H1 (cell line): ENCODE results near the gene PRSS16. TPM values are rescaled to one million over a fixed set of nuclear protein-coding genes. Genes with fewer than 3 reads are reported as not detected.
A peak's percentile ranks its signal among the peaks of the same experiment; 100 is the strongest.

Experiments
- CTCF ChIA-PET: fragments of 300-600 bp; sonication (Branson Sonifier 250); formaldehyde crosslinking; loops from one replicate; lab custom pipeline; 2021; ENCODE audit not compliant: partially characterized antibody; lab: Charles Lee
- POLR2A ChIA-PET: fragments of 300-600 bp; sonication (Branson Sonifier 250); formaldehyde crosslinking; loops from one replicate; lab custom pipeline; 2021; ENCODE audit warnings: inconsistent platforms; ENCODE audit not compliant: partially characterized antibody; lab: Charles Lee
- DNase-seq, 2 experiments: peaks; one replicate each; pipeline versions ENCODE4 v3.0.0 to v3.0.0-alpha.2; 2010 to 2022; ENCODE audit warnings: low spot score in 2 of 2, low read depth in 1 of 2, mixed read lengths in 1 of 2
- FAIRE-seq: peaks from 2 replicates; lab custom pipeline; 2011; peaks lifted over from hg19 to GRCh38; lab: Jason Lieb, UNC
- H2AFZ ChIP-seq: 2 replicates; pipeline ENCODE4 v1.8.1; 2012; ENCODE audit warnings: low read length, inconsistent platforms
- H2AK5ac ChIP-seq: 2 replicates; pipeline ENCODE4 v1.6.1; 2013; ENCODE audit warnings: low read depth, low read length
- H2BK120ac ChIP-seq: replicated peaks from 2 replicates; pipeline ENCODE3; 2013; ENCODE audit warnings: low read depth, low read length, inconsistent platforms
- H2BK12ac ChIP-seq: 2 replicates; pipeline ENCODE4 v1.6.1; 2013; ENCODE audit warnings: low read depth, low read length
- H2BK15ac ChIP-seq: 2 replicates; pipeline ENCODE4 v1.6.1; 2013; ENCODE audit warnings: low read length
- H2BK20ac ChIP-seq: 2 replicates; pipeline ENCODE4 v1.6.1; 2013; ENCODE audit warnings: low read length
- H2BK5ac ChIP-seq: 2 replicates; pipeline ENCODE4 v1.6.1; 2013; ENCODE audit warnings: low read depth, low read length
- H3K14ac ChIP-seq: 2 replicates; pipeline ENCODE4 v1.6.1; 2013; ENCODE audit warnings: inconsistent platforms; ENCODE audit not compliant: insufficient read length
- H3K18ac ChIP-seq: 2 replicates; pipeline ENCODE4 v1.6.1; 2013; ENCODE audit warnings: low read length; ENCODE audit errors: extremely low read depth
- H3K23ac ChIP-seq: 2 replicates; pipeline ENCODE4 v1.6.1; 2013; ENCODE audit warnings: inconsistent platforms; ENCODE audit not compliant: insufficient read length
- H3K23me2 ChIP-seq: 2 replicates; pipeline ENCODE4 v1.6.1; 2013; ENCODE audit warnings: low read depth, low read length
- H3K27ac ChIP-seq: 2 replicates; pipeline ENCODE4 v1.6.1; 2011; ENCODE audit warnings: low read depth, low read length, inconsistent platforms
- H3K27me3 ChIP-seq, 4 experiments: replicated peaks in 1 of 4; 1 replicate in 1 of 4; 2 replicates in 3 of 4; pipeline versions ENCODE4 v1.6.1 to v1.8.1; 2011 to 2013; ENCODE audit warnings: low read length in 3 of 4, mild to moderate bottlenecking in 3 of 4, inconsistent platforms in 2 of 4, mixed read lengths in 2 of 4, moderate library complexity in 1 of 4; ENCODE audit not compliant: control insufficient read depth in 3 of 4, insufficient read depth in 3 of 4; ENCODE audit errors: extremely low read depth in 1 of 4
- H3K36me3 ChIP-seq, 4 experiments: 2 replicates each; pipeline versions ENCODE4 v1.6.1 to v1.8.1; 2011 to 2013; ENCODE audit warnings: mild to moderate bottlenecking in 4 of 4, low read length in 3 of 4, moderate library complexity in 2 of 4, control low read depth in 1 of 4, inconsistent platforms in 1 of 4; ENCODE audit not compliant: insufficient read depth in 4 of 4, control insufficient read depth in 2 of 4
- H3K4ac ChIP-seq: replicated peaks from 2 replicates; pipeline ENCODE3; 2013; ENCODE audit warnings: low read length, low read depth, mixed read lengths, inconsistent platforms; ENCODE audit not compliant: insufficient read length
- H3K4me1 ChIP-seq, 4 experiments: replicated peaks in 1 of 4; 1 replicate in 1 of 4; 2 replicates in 3 of 4; pipeline versions ENCODE4 v1.6.1 to v1.8.1; 2011 to 2013; ENCODE audit warnings: low read length in 3 of 4, inconsistent platforms in 2 of 4, mixed read lengths in 1 of 4; ENCODE audit not compliant: insufficient read depth in 4 of 4, control insufficient read depth in 3 of 4
- H3K4me2 ChIP-seq, 2 experiments: 2 replicates each; pipeline versions ENCODE4 v1.6.1 to v1.8.1; 2011 to 2013; ENCODE audit warnings: low read depth in 2 of 2, low read length in 2 of 2, control low read depth in 1 of 2, inconsistent platforms in 1 of 2, mild to moderate bottlenecking in 1 of 2; ENCODE audit not compliant: insufficient read depth in 1 of 2
- H3K4me3 ChIP-seq, 4 experiments: fragments of 200-600, 300-600 bp in 1 of 4; sonication (generic), shearing (Covaris generic), sonication (Bioruptor Twin) in 1 of 4; 2 replicates each; pipeline versions ENCODE4 v1.5.1 to v1.8.1; 2011 to 2016; ENCODE audit warnings: low read length in 4 of 4, low read depth in 3 of 4, control low read depth in 2 of 4, inconsistent platforms in 2 of 4, mild to moderate bottlenecking in 2 of 4, mixed read lengths in 1 of 4, moderate library complexity in 1 of 4; ENCODE audit not compliant: insufficient read depth in 2 of 4; ENCODE audit errors: extremely low read depth in 1 of 4
- H3K56ac ChIP-seq: replicated peaks from 2 replicates; pipeline ENCODE3; 2013; ENCODE audit warnings: low read depth, mild to moderate bottlenecking, mixed read lengths, low read length, inconsistent platforms; ENCODE audit not compliant: insufficient read length
- H3K79me1 ChIP-seq: 2 replicates; pipeline ENCODE4 v1.6.1; 2013; ENCODE audit warnings: low read depth, low read length, control low read depth
- H3K79me2 ChIP-seq, 2 experiments: 2 replicates each; pipeline versions ENCODE4 v1.6.1 to v1.8.1; 2012 to 2013; ENCODE audit warnings: low read length in 2 of 2, mild to moderate bottlenecking in 2 of 2, inconsistent platforms in 1 of 2; ENCODE audit not compliant: insufficient read depth in 2 of 2, control insufficient read depth in 1 of 2
- H3K9ac ChIP-seq, 4 experiments: replicated peaks in 1 of 4; 1 replicate in 1 of 4; 2 replicates in 3 of 4; pipeline versions ENCODE4 v1.6.1 to v1.8.1; 2011 to 2013; ENCODE audit warnings: low read depth in 3 of 4, low read length in 3 of 4, control low read depth in 2 of 4, mild to moderate bottlenecking in 2 of 4, moderate library complexity in 2 of 4, inconsistent platforms in 1 of 4; ENCODE audit errors: extremely low read depth in 1 of 4
- H3K9me3 ChIP-seq, 2 experiments: 2 replicates each; pipeline versions ENCODE4 v1.6.1 to v1.8.1; 2012 to 2013; ENCODE audit warnings: mild to moderate bottlenecking in 2 of 2, moderate library complexity in 2 of 2, control low read depth in 1 of 2, inconsistent platforms in 1 of 2, low read depth in 1 of 2, low read length in 1 of 2, mixed read lengths in 1 of 2; ENCODE audit not compliant: insufficient read depth in 2 of 2
- H4K20me1 ChIP-seq, 2 experiments: replicated peaks in 1 of 2; 2 replicates each; pipeline versions ENCODE3 to v1.8.1; 2011 to 2013; ENCODE audit warnings: inconsistent platforms in 2 of 2, low read length in 2 of 2, mild to moderate bottlenecking in 1 of 2; ENCODE audit not compliant: insufficient read depth in 2 of 2, control insufficient read depth in 1 of 2
- H4K5ac ChIP-seq: 2 replicates; pipeline ENCODE4 v1.6.1; 2013; ENCODE audit warnings: low read length, low read depth, mixed read lengths, inconsistent platforms; ENCODE audit not compliant: insufficient read length
- H4K8ac ChIP-seq: 2 replicates; pipeline ENCODE4 v1.8.0; 2013; ENCODE audit warnings: mild to moderate bottlenecking, moderate library complexity, low read length, inconsistent platforms; ENCODE audit not compliant: insufficient read depth; ENCODE audit errors: extremely low read depth
- H4K91ac ChIP-seq: replicated peaks from 2 replicates; pipeline ENCODE3; 2013; ENCODE audit warnings: low read length, mixed read lengths, inconsistent platforms; ENCODE audit not compliant: insufficient read length
- ASH2L ChIP-seq: fragments of 200-600, 300-600 bp; sonication (generic); IDR thresholded peaks from one replicate; pipeline ENCODE4 v1.7.1; 2017; ENCODE audit warnings: low read length
- BACH1 ChIP-seq: IDR thresholded peaks from 2 replicates; pipeline ENCODE4 v1.6.1; 2012; ENCODE audit warnings: low read length, improper control_type of control experiment
- CEBPB ChIP-seq: IDR thresholded peaks from 2 replicates; pipeline ENCODE4 v1.6.1; 2012; ENCODE audit warnings: low read depth, low read length
- HDAC6 ChIP-seq: IDR thresholded peaks from one replicate; pipeline ENCODE4 v1.7.1; 2012; ENCODE audit warnings: low read depth, mild to moderate bottlenecking, inconsistent platforms, low read length, moderate library complexity
- JUN ChIP-seq: IDR thresholded peaks from 2 replicates; pipeline ENCODE4 v1.6.1; 2011; ENCODE audit warnings: low read depth, mild to moderate bottlenecking, improper control_type of control experiment, low read length
- KDM4A ChIP-seq: IDR thresholded peaks from one replicate; pipeline ENCODE4 v1.7.1; 2012; ENCODE audit warnings: low read depth, mild to moderate bottlenecking, moderate library complexity, low read length, inconsistent platforms; ENCODE audit not compliant: severe bottlenecking
- MAFK ChIP-seq: IDR thresholded peaks from 2 replicates; pipeline ENCODE4 v1.6.1; 2012; ENCODE audit warnings: low read depth, mild to moderate bottlenecking, improper control_type of control experiment, low read length
- RNF2 ChIP-seq: fragments of 200-900, 300-1000 bp; sonication (generic); IDR thresholded peaks from 2 replicates; pipeline ENCODE4 v1.7.1; 2016; ENCODE audit warnings: borderline replicate concordance, low read depth, mild to moderate bottlenecking, antibody characterized with exemption, low read length; ENCODE audit not compliant: poor library complexity, severe bottlenecking; ENCODE audit errors: missing control alignments
- RXRA ChIP-seq: IDR thresholded peaks from 2 replicates; pipeline ENCODE4 v1.6.1; 2011; ENCODE audit warnings: low read depth, mild to moderate bottlenecking, low read length, moderate library complexity; ENCODE audit not compliant: insufficient read depth
- SIN3A ChIP-seq, 2 experiments: IDR thresholded peaks in 1 of 2; conservative IDR thresholded peaks in 1 of 2; 2 replicates each; pipeline ENCODE4 v1.6.1; 2011 to 2012; ENCODE audit warnings: low read length in 2 of 2, improper control_type of control experiment in 1 of 2, low read depth in 1 of 2, mild to moderate bottlenecking in 1 of 2
- SIX5 ChIP-seq: IDR thresholded peaks from 2 replicates; pipeline ENCODE4 v1.6.1; 2011; ENCODE audit warnings: mild to moderate bottlenecking, low read depth, low read length
- YY1 ChIP-seq: IDR thresholded peaks from 2 replicates; pipeline ENCODE4 v1.6.1; 2011; ENCODE audit warnings: low read depth, mild to moderate bottlenecking, low read length
- WGBS, 2 experiments: shearing (Covaris generic) in 1 of 2; methylation state at CpG; one replicate each; pipeline versions ENCODE4 v1.1.6 to v1.1.7; 2013 to 2015; ENCODE audit warnings: low lambda C conversion rate in 2 of 2, mixed read lengths in 2 of 2, inconsistent platforms in 1 of 2, low coverage in 1 of 2, missing lambda C conversion rate in 1 of 2; ENCODE audit not compliant: insufficient replicate concordance in 2 of 2, insufficient coverage in 1 of 2, insufficient read length in 1 of 2; ENCODE audit errors: extremely low coverage in 1 of 2, missing lambda C conversion rate in 1 of 2; 5-methylcytosine and 5-hydroxymethylcytosine counted together
- polyA plus RNA-seq, 7 experiments: library from polyadenylated mRNA; depleted of rRNA in 3 of 7; stranded (reverse) in 5 of 7; unstranded in 2 of 7; fragments of >200 nt in 5 of 7; fragments of 200-250 nt in 2 of 7; gene quantifications; 1 replicate in 5 of 7; 2 replicates in 1 of 7; 4 replicates in 1 of 7; pipeline versions ENCODE4 v1.2.1 to v1.2.3, GENCODE V29; 2011 to 2013; ENCODE audit warnings: missing spikeins in 2 of 7, mixed read lengths in 2 of 7
- total RNA-seq: library from RNA; stranded (reverse); fragmentation: NEBNext Ultra II Directional; extraction: Animal tissue kit (Norgen Biotek cat#: 25700); gene quantifications from 2 replicates; pipeline ENCODE4 v1.2.1, GENCODE V29; 2021

The PRSS16 gene
- total and polyA plus RNA-seq, 2 of the 8 experiments (the other 6 are each of a cell fraction or from before 2014, with no cell fraction given) = 20.2 to 38.9 TPM

- POLR2A ChIA-PET = interaction anchor here (0.9 to 1.5 kb wide), 4 partner anchors 17 to 145 kb away, joined by 4 to 5 read pairs (median 4); a partner anchor contains a TSS
- CTCF ChIA-PET = interaction anchor here (1.0 to 1.9 kb wide), 3 partner anchors 11 to 39 kb away, joined by 3 to 7 read pairs (median 3); no protein-coding TSS in a partner anchor
- TF ChIP-seq SIX5 (no peak), KDM4A (no peak), SIN3A (conservative IDR thresholded peaks at IDR 0.05 in 1 of 2, IDR thresholded peaks at IDR 0.05 in 1 of 2; ENCODE audit: low read depth in 1 of 2, low read length in 2 of 2) (0 out of 4 replicates have a peak, but pooled peaks of 1 of the 2 experiments have one; percentile 24), HDAC6 (no peak), RNF2 (no peak), ASH2L (peak; percentile 55), MAFK (peak; percentile 38; the same call in 1 of the 2 replicates), RXRA (no peak), YY1 (no peak), CEBPB (peak; percentile 33; the same call in 1 of the 2 replicates), BACH1 (no peak), JUN (no peak)
Observed at GRCh38 chr6:27290065-27290849, 42.8 kb downstream of the PRSS16 start.

More at GRCh38 chr6:27290065-27290849, 42.8 kb downstream of the PRSS16 start:
- H4K5ac ChIP-seq = no peak overlapping the region
- H3K27ac ChIP-seq = no peak overlapping the region
- H3K79me2 ChIP-seq = no peaks in the 10 kb centered on the region
- peak overlapping the region; percentile 45 to 74 (median 68); a peak in 7 of 8 replicates for H3K4me3 ChIP-seq
- peak overlapping the region in 2 of 4 experiments; percentile 33 to 43; a peak in 2 of 7 replicates for H3K9ac ChIP-seq
- H3K79me1 ChIP-seq = no peaks in the 10 kb centered on the region
- H2AK5ac ChIP-seq = no peak overlapping the region
- H3K9me3 ChIP-seq = no peaks in the 10 kb centered on the region
- no peak overlapping the region for H2BK20ac ChIP-seq
- H4K8ac ChIP-seq = no peak overlapping the region
- H4K91ac ChIP-seq = no peak overlapping the region
- H3K18ac ChIP-seq = no peak overlapping the region
- peak; percentile 97 for FAIRE-seq
- no peak overlapping the region for H2BK120ac ChIP-seq
- H4K20me1 ChIP-seq = no peaks in the 10 kb centered on the region
- no peaks in the 10 kb centered on the region for H3K36me3 ChIP-seq
- H2AFZ ChIP-seq = no peak overlapping the region
- peak overlapping the region; percentile 93 to 96 for H3K4me2 ChIP-seq
- no peak overlapping the region for H3K14ac ChIP-seq
- 9 to 100% methylated on average over 2 to 25 of the region's 25 CpGs for WGBS, 2 experiments
- H3K23ac ChIP-seq = no peak overlapping the region
- H2BK12ac ChIP-seq = no peak overlapping the region
- no peak overlapping the region for H2BK15ac ChIP-seq
- peak in 1 of 2 experiments; percentile 84 for DNase-seq
- H2BK5ac ChIP-seq = no peak overlapping the region
- H3K4ac ChIP-seq = no peak overlapping the region
- peaks cover 0 to 8% (median 3%) of the 10 kb centered on the region in 4 experiments; a peak in 3 of 7 replicates for H3K4me1 ChIP-seq
- H3K23me2 ChIP-seq = peaks cover 14% of the 10 kb centered on the region
- H3K56ac ChIP-seq = no peak overlapping the region
- H3K27me3 ChIP-seq = peaks cover 3 to 58% (median 31%) of the 10 kb centered on the region in 4 experiments
